HG03060 (cell line): ENCODE data around the gene RALGAPB.
"Not testable (repeated sequence)": the region's sequence is repeated elsewhere in the genome, so short reads cannot be mapped to it uniquely, and the experiment has no call there.

Experiments
- ATAC-seq: cut with Tn5 transposase; IDR thresholded peaks from one replicate; pipeline ENCODE4 v1.9.1; 2021; ENCODE audit warnings: low read depth, moderate number of reproducible peaks; ENCODE audit not compliant: unreplicated experiment

RALGAPB gene

GRCh38 chr20:38581013-38581412 is 108.4 kb downstream of the RALGAPB start, which contains the start of gene ADIG:
Gene ADIG, plus strand, starts transcription at chr20:38581197. Its CDS starts 54 bp downstream, at chr20:38581251.
- no peak for ATAC-seq

- no peak for ATAC-seq
Measured at GRCh38 chr20:38581830-38582358, 109.3 kb downstream of the RALGAPB start.

GRCh38 chr20:38583306-38583705 is 110.7 kb downstream of the RALGAPB start:
- ATAC-seq: no peak

- ATAC-seq: no peak
Measured at GRCh38 chr20:38584099-38584763, 111.6 kb downstream of the RALGAPB start.

GRCh38 chr20:38585404-38586180 is 112.9 kb downstream of the RALGAPB start:
- ATAC-seq: no peak

GRCh38 chr20:38586181-38586525 is 113.5 kb downstream of the RALGAPB start:
- no peak for ATAC-seq

- ATAC-seq: no peak
Measured at GRCh38 chr20:38588303-38588702, 115.7 kb downstream of the RALGAPB start.

GRCh38 chr20:38589351-38589750 is 116.7 kb downstream of the RALGAPB start:
- ATAC-seq: no peak

- no peak for ATAC-seq
Measured at GRCh38 chr20:38589967-38590675, 117.5 kb downstream of the RALGAPB start.

GRCh38 chr20:38590676-38591473 is 118.2 kb downstream of the RALGAPB start:
- no peak for ATAC-seq

- ATAC-seq: no peak
Measured at GRCh38 chr20:38591474-38592410, 119.1 kb downstream of the RALGAPB start.

- ATAC-seq: not testable (repeated sequence)
Measured at GRCh38 chr20:38592411-38592790, 119.8 kb downstream of the RALGAPB start.

- ATAC-seq: not testable (repeated sequence)
Measured at GRCh38 chr20:38594281-38594680, 121.6 kb downstream of the RALGAPB start.

- not testable (repeated sequence) for ATAC-seq
Measured at GRCh38 chr20:38595886-38596285, 123.2 kb downstream of the RALGAPB start.

- no peak for ATAC-seq
Measured at GRCh38 chr20:38599410-38599882, 126.8 kb downstream of the RALGAPB start.

- no peak for ATAC-seq
Measured at GRCh38 chr20:38600057-38600456, 127.4 kb downstream of the RALGAPB start.

- ATAC-seq: no peak
Measured at GRCh38 chr20:38601216-38602184, 128.9 kb downstream of the RALGAPB start, which contains the start of gene ARHGAP40. Gene ARHGAP40, plus strand, starts transcription at chr20:38601809.

- ATAC-seq: no peak
Measured at GRCh38 chr20:38602185-38602581, 129.5 kb downstream of the RALGAPB start.
